A172 (cell line): ENCODE data around the gene IFI44L. TPM values are rescaled to one million over a fixed set of nuclear protein-coding genes. Genes with fewer than 3 reads are reported as not detected.

Source experiments
- DNase-seq: peaks from one replicate; pipeline ENCODE4 v3.0.0-alpha.2; 2015; ENCODE audit warnings: low spot score
- total RNA-seq: library from RNA; depleted of rRNA; stranded (reverse); fragments of >200 nt; shearing (Covaris generic); gene quantifications from 2 replicates; pipeline ENCODE4 v1.2.3, GENCODE V29; 2014

Gene IFI44L
- total RNA-seq, 1 experiment from 2014 or later, result 2.6 TPM

GRCh38 chr1:78641558-78641957 lies 21.3 kb downstream of the IFI44L start:
- DNase-seq, result no peak

GRCh38 chr1:78645723-78646122 lies 25.5 kb downstream of the IFI44L start:
- DNase-seq, result no peak

- DNase-seq, result no peak
Measured at GRCh38 chr1:78647238-78647637, 27.0 kb downstream of the IFI44L start.

DNA sequence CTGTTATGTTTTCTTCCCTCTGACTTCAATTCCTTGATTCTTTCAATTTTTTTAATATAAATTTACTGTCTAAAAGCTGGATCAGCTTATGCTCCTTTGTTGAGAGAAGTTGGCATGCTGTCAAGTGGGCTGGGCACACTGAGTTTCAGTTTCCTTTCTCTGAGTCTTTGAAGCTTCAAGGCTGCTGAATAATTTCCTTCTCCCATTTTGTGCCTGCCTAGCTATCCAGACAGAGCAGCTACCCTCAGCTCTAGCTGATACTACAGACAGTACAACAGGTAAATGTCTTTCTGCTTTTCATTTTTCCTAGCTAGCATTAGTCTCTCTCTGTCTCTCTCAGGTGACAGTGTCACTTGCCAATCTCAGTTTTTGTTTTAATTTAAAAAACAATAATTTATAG lies 29.4 kb downstream of the IFI44L start, which contains the start of gene IFI44:
IFI44 (plus strand) TSS at position 204 of the 400 bp plus-strand sequence. CDS start 365 bp downstream, outside the sequence.
- peak; percentile 78 for DNase-seq

- peak; percentile 13 for DNase-seq
Measured at GRCh38 chr1:78650114-78650660, 29.9 kb downstream of the IFI44L start.

GRCh38 chr1:78651241-78651640 lies 31.0 kb downstream of the IFI44L start:
- peak; percentile 57 for DNase-seq

- no peak for DNase-seq
Measured at GRCh38 chr1:78652019-78652560, 31.8 kb downstream of the IFI44L start.

- no peak for DNase-seq
Measured at GRCh38 chr1:78658901-78659300, 38.7 kb downstream of the IFI44L start.

- DNase-seq, result no peak
Measured at GRCh38 chr1:78663923-78664322, 43.7 kb downstream of the IFI44L start.

DNA sequence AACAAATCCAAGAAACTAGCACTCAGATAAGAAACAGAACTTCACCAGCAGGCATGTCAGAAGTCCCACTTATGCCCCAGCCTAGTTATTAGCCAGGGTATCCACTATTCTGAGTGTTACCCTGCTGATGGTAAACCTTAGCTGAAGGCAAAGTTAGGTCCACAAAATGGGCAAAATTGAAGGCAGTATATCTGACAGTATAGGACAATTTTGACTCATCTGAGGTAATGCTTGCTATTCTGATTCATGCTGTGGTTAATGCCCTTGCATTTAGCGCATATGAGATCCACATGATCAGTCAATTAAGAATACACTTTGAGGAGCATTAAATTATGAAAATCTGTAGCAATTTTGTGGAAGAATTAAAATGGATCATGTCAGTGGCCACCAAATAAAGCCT lies 44.5 kb downstream of the IFI44L start:
- no peak for DNase-seq

- no peak for DNase-seq
Measured at GRCh38 chr1:78665809-78666208, 45.6 kb downstream of the IFI44L start.

DNA sequence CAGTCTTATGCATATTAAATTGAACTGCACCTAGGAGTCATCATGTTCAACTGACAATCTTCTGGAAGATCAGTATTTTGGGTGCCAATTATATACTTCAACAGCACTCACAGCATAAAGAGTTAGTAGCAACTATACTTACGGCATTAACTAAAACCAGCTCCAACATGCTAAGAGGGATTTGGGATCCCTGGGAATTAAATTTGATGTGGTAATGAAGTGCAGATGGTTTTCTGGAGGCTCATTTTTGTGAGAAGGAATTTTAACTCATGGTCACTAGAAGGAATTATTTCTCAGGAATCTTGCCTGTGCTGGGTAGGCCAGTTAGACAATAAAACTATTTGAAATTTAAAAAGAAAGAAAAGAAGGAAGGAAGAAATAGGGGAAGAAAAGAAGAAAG lies 47.7 kb downstream of the IFI44L start:
- no peak for DNase-seq

DNA sequence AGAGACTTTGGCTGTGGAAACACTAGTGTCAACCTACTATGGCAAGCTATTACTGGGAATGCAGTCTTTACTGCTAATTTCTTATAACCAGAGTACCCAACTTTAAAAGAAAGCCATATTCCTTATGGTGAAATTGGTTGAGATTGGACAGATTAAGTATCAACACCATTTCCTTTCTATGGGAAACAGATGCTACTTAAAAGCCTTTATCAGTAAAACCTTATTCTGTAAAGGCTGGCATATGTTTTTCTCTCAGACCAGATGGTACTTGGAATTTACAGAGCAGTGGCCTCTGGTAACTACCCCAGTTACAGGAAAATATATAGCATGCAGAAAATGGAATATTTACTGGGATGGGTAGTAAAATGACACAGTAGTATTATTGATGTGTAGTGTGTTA lies 48.2 kb downstream of the IFI44L start:
- DNase-seq, result no peak

- DNase-seq, result no peak
Measured at GRCh38 chr1:78672428-78672827, 52.2 kb downstream of the IFI44L start.

DNA sequence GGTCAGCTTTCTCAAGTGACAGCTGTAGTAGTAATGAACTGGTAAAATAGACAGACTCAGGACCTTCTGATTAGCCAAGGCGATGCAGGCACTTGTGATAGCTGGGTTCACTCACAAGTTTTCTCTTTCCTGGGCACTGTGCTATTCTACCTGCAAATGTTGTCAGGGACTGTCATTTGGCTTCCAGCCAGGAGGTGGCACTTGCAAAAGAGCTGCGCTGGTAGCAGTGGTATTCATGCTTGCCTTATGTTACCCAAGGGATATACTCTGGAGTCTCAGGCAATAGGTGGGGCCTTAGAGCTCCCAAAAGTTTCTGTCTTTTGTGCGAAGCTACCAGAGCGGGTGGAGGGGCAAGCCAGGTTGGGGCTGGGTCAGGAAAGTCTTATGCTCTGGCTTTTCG lies 52.9 kb downstream of the IFI44L start:
- no peak for DNase-seq

- DNase-seq, result peak; percentile 57
Measured at GRCh38 chr1:78676347-78676982, 56.2 kb downstream of the IFI44L start.

DNA sequence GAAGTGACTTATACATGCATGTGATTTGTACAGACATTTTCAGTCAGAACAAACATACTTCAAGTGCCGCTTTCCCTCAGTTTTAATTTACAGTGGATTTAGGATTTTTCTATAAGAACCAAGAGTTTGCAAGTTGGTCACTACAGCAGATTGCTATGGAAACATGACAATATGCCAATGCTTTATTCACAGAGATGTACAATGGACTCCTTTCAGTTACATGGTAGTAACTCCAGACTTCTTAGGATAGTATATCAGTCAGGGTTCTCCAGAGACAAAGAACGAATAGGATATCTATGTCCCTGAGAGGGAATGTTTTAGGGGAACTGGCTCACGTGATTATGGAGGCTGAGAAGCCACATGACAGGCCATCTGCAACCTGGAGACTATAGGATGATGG lies 56.7 kb downstream of the IFI44L start:
- DNase-seq, result no peak

DNA sequence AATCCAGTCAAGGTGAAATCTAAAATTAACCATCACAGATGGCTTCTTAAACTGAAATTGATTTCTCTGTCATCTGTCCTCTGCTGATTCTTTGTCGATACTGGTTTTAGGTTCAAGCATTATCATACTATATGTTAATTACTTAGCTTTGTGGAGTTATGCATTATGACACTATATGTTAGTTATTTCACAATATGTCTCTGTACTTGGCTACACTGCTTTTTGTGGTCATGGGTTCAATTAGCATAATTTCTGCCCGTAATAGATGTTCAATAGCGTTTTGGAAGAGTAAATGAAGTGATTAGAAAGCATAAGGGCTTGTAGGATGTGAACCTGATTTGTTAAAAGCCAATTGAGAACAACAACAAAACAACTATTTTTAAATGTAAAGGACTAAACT lies 57.5 kb downstream of the IFI44L start:
- no peak for DNase-seq

GRCh38 chr1:78678324-78678723 lies 58.1 kb downstream of the IFI44L start:
- DNase-seq, result no peak

DNA sequence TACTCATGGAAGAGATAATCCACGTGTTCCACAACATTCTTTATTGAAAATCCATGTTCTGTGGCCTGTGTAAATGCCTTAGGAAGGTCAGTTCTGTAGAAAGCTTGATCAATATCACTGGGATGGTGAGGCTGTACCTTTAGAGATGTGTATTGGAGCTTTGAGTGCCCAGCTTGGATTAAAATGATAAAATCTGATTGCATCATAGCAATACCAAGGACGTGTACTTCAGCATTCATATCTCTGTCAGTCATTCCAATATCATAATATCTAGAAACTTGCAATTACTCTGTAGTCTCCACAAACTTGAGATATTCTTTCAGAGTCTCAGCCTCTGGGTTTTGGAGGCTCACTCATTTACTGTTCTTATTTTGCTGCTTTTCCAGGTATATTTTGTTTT lies 61.0 kb downstream of the IFI44L start:
- DNase-seq, result no peak

DNA sequence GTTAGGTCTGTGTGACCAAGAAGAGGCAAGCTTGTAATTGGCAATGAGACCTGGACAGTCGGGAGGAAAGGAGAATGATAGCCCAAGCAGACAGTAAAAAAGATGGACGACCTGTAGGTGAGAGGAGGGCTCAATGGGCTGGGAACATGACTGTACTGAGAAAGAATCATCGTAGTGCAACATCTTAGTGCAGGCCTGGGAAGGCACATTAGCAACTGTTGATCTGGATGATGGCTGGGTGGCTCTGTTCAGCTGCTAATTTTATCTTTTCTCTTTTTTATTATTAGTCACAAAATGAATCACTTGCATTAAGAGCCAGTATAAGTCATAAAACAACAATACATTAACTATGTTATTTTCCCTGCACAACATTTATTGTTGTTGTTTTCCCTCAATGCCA lies 62.2 kb downstream of the IFI44L start:
- DNase-seq, result no peak

GRCh38 chr1:78683079-78683478 lies 62.8 kb downstream of the IFI44L start:
- peak; percentile 37 for DNase-seq

DNA sequence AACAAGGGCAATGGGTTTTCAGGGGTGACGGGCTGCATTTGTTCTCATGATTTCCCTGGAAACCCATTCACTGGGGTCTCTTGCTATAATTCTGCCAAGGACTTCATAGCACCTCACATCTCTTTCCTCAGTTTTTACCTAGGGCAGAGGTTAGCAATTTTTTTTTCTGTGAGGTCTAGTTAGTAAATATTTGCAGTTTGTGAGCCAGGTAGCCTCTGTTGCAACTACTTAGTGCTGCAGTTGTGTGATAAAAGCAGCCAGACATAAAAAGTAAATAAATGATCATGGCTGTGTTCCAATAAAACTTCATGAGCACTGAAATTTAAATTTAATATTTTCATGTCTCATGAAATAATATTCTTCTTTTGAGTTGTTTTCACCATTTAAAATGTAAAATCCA lies 67.1 kb downstream of the IFI44L start:
- no peak for DNase-seq

- DNase-seq, result no peak
Measured at GRCh38 chr1:78687914-78688313, 67.7 kb downstream of the IFI44L start.
